Amniotic stem cell (primary cell): Measurements from ENCODE around the gene CNPPD1.

Source experiments
- DNase-seq: peaks from one replicate; lab custom pipeline; 2025; lab: John Stamatoyannopoulos, UW

Gene CNPPD1

DNA sequence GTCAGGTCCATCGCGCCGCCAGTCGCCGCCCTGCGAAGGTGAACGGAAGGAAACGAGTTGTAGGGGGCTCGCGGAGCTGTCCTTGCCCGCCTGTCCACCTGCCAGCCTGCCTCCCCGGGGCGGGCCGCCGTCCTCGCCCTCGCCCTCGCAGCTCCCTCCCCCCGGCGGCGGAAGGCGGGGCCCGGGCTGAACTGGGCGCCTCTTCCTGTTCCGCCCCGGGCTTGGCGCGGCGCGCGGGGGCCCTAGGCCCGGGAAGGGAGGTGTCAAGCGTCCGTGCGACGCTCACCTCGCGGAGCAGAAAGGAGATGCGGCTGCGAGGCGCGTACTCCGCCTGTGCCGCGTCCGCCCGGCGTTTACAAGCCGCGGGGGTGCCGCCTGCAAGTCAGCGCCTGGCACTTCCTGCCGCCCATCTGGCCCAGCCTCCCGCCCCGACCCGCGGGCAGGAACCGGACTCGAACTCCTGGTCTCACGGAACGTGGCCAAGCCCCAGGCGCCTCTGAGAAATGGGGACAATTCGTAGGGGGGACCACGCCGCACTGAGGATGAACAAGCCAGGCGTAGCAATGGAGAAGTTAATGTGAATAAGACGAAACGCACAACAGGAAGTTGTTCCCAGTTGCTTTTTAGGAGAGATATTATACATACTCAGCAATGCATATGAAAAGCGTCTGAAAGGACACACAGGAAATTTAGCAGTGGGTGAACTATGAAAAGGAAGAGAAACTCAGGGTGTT, at the start of gene CNPPD1:
TSS of gene CNPPD1 (minus strand) at position 108 of the 734 bp plus-strand sequence. CDS start at position 11, 97 bp downstream.
- DNase-seq, result peak; percentile 26

DNA sequence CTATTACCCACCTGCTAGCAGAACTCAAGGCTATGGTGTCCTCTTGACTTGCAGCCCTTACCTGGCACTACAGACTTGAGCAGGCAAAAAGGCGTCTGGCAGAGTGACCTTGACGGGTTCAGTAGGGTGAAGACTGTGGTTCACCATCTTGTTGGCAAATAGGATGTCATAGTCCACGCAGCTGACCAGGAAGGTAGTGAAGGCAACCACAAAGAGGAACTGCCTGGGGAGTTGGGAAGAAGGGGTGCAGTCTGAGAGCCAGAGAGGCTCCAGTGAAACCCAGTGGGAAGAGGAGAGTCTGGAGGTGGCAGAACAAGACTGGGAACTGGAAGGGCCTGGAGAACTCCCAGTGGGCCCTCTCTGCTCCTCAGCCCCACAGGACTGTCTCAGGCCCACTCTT, 48.6 kb upstream of the CNPPD1 start:
- DNase-seq, result no peak

DNA sequence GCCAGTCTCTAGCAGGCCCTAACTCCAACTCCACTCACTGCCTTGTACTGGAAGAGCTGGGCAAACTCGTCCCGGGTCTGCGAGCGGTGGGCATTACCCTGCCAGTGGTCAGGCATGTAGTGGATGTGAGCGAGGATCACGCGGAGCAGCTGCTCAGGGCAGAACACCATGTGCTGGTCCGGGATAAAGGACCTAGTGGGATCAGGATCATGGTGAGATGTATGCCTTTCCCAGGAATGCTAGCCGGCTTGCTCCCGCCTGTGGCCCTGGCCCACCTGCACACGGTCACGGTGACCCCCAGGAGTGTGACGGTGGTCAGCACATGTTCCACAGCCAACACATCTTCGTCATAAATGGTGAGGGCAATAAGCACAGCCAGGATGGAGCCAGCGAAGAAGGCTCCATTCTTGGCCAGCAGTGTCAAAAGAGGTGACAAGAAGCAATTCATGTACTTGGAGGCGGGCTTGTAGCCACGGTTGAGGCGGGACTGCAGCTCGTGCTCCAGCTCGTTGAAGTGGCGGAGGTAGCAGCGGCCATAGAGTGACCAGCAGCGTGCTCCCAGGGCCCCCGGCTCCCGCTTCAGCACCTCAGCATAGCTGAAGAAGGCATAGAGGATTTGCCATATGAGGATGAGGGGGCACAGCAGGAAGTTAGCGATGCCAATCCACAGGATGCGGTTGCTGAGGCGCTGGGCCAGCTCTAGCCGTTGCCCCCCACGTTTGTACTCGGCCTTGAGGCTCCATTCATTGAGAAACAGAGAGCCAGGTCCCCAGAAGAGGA, 47.3 kb upstream of the CNPPD1 start:
- DNase-seq, result no peak

DNA sequence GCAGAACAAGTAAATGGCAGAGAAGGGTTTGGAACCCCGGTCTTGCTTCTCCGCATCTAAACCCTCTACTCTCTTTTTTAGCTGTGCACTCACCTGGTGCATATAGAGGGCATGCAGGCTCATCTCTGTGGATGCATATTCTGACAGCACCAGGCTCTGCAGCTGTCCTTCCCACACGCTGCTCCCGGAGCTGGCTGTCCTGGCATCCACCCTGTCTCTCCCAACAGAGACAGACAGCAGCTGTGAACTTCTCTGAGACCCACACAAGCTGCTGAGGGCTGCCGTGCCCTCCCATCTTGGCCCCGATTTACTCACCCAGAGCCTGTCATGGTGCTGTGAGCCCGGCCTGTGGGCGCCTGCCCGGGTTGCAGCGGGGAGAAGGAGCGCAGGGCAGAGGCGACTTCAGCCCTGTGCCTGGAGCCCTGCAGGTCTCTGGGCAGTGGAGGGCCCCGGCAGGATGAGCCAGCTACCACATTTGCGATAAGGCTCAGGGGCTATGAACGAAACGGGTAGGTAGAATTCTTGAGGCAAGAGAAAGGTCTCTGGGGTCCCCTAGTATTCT, 45.3 kb upstream of the CNPPD1 start:
- DNase-seq, result no peak

DNA sequence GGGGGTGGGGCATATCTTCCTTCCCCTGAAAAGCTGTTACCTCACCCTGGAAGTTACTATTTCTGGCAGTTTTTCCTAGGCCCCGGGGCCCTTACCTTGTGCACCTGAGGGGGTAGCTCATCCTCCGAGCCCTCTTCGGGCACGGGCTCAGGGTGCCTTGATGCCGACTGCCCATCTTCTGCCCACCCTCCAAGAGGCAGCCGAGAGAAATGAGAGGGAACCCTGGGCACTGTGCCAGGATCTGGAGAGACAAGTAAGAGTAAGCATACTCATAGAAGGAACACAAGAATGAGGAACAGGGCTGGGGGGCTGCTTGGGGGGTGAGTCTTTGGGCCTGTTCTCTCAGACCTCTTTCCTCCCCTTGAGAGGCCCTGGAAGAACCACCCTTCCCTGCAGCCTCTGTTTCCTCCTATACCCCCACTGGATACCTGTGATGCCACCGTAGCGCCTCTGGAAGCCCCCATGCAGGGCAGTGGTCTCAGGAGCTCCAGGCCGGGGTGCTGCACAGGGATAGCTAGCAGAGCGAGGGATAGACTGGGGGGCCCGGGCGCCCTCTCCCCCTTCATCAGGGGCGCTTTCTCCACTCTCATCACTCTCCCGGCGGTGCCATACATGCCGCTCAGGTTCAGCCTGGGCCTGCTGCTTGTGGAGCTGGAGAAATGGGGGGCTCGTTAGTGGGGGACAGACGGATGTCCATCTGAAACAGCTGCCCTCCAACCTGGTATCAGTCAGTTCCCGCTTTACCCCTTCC, 44.1 kb upstream of the CNPPD1 start:
- no peak for DNase-seq

DNA sequence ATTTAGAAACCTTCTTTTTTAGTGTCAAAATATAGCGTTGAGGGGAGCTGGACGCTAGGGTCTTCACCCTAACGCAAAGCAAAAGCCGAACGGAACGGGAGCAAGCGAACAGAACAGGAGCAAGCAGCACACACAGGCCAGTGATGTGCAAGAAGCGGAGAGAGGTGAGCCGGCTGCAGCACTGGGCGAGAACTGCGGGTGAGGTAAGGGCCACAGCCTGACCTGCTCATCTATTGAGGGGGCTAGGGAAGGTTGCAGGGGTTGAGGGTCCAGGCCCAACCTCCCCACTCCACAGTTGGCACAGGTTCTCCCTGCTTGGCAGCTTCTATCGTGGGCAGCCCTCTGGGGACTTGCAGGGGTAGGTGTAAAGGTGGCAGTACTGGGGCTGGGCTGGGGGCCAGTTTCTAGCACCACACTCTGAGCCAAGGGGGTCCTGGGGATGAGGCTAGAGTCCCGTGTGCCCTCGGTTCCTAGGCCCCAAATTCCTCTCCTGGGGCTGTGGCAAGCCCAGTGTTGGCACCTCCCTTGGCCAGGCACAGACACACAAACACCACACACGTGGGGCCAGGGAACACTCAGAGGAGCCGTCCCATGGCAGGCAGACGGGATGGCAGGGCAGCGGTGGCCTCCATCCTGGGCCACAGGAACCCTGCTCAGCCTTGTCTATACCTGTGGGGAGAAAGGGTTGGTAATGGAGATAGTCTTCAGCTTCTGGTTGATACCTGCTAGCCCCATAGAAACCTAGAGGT, 43.2 kb upstream of the CNPPD1 start:
- DNase-seq, result no peak

DNA sequence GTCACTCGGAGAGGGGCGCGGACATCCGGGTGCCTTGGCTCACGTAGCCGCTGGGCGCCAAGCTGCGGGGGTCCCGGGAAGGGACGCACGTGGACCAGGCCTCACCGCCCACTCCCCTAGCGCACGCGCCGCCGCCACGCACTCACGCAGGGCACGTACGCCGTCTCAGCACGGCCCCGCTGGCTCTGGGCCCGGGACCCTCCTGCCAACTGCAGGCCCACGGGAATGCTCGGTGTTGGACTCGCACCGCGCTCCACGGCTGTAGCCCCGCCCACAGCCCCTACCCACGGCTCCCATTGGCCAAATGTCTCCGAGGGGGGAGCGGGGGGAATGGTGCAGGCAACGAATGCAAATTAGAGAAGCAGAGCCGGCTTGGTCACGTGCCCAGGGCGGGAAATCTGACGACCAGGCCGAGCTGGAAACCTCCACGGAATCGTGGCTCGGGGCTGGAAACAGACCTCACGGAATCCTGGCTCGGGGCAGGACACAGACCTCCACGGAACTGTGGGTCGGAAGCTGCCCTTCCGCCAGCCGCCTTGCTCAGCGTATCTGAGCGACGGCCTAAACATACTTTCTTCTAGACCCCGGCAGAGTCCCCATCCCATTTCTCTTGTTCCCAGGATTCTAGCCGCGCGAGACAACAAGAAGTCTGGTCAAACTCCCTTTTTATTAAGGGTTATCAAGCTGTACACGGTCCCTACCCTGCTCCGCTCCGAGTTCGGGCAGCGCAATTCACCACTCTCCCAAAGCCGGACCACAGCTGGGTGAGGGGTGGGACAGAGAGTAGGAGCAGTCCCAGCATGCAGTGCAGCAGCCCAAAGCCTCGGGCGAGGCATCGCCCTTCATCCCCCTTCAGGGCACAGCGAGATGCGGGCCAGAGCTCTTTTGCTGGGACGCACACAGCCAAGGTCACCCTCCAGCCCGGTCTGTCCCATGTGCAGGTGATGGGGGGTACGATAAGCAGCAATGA, 42.3 kb upstream of the CNPPD1 start, which contains the start of gene ABCB6:
TSS of gene ABCB6 (minus strand) at position 227 of the 970 bp plus-strand sequence. CDS start 285 bp downstream, outside the sequence.
- peak; percentile 90 for DNase-seq

DNA sequence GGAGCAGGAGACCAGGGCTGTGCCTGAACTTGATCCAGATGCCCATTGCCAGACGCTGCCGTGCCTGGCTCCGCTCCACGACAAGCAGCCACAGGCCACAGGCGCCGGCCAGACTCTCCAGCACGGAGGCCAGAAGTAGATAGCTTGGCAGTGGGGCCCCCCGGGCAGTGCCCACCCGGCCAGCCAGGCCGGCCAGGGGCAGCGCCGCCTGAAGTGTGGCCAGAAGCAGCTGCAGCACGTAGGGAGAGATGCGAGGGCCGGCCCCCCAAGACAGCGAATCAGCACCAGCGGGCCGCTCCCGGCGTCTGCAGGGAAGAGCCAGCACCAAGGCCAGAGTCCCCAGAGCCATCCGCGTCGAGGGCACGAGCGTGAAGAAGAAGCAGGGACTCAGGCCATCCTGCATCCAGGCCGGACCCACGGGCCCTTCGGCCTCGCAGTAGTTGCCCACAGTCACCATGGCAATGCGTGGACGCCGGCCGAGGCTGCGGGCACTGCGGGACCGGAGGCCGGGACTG, 41.5 kb upstream of the CNPPD1 start:
- DNase-seq, result peak; percentile 43

DNA sequence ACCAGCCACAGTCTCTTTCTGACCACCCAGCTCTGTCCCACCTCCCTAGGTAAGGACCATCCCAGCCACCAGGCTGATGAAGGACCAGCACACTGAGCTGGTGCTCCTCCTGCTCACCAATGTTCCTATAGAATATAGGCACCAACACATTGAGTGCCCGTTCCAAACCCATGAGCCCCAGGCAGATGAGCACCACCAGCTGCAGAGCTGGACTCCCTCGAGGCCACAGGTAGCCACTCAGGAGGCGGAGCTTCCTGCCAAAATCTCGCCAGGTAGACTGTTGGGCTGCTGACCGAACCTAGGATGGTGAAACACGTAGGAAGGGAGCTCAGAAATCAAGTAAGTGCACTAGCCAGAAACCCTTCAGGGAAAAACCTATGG, 39.8 kb upstream of the CNPPD1 start:
- no peak for DNase-seq

DNA sequence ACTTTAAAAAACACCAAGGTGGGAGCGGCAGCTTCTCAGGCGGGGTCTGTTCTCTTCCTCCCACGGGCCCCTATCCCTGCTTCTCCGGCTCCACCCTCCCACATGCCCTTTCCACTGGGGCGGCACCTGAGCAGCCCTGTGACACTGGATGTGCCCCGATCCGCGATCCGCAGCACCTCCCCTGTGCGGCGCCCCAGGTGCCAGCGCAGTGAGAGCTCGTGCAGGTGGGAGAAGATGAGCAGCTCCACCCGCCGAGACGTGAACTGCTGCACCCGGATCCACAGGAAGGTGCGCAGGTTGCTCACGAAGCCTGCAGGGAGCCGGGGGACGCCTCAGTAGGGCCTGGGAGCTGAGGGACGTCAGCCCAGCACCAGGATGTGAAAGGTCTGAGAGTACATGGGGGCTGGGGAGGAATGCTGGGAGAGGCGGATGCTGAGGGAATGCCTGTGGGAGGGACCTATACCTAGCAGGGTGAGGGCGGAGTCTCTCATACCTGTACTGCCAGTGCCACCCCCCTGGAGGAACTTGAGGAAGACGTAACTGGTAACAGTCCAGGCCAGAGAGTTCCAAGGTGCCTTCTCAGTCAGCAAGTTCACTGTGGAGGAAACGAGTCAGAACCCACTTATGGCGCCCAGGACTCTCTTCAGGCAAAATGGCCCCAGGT, 39.3 kb upstream of the CNPPD1 start:
- no peak for DNase-seq

DNA sequence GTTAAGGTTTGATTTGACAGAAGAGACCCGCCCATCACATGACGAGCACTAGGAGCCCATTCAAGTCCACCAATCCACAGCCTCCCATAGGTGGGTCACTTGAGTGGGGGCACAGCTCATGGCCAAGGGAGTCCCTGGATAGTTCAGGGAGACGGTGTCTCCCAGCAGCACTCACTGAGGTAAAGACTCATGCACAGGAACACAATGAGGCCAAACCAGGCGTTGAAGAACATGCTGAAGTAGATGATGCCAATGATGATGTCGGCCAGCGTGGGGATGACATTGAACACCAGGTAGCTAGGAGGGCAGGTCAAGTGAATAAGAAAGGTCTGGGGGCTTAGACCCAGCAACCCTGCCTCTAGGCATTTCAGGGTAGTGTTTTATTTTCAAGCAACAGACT, 38.1 kb upstream of the CNPPD1 start:
- DNase-seq, result no peak

DNA sequence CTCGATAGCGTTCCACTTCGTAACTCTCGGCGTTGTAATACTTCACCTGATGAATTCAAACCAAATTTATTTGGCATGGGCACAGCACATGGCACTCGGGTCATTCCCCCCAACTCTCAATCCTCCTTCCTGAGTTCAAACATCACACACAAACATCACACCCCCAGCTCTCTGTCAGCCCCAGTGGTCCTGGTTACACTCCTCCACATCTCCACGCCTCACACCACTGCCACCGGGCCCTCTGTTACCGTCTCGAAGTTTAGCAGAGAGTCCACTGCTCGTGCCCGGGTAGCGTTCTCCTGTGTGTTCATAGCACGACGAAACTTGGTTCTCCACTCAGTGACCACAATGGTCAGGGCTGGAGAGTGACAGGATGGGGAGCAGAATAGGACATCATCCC, 37.4 kb upstream of the CNPPD1 start:
- no peak for DNase-seq

DNA sequence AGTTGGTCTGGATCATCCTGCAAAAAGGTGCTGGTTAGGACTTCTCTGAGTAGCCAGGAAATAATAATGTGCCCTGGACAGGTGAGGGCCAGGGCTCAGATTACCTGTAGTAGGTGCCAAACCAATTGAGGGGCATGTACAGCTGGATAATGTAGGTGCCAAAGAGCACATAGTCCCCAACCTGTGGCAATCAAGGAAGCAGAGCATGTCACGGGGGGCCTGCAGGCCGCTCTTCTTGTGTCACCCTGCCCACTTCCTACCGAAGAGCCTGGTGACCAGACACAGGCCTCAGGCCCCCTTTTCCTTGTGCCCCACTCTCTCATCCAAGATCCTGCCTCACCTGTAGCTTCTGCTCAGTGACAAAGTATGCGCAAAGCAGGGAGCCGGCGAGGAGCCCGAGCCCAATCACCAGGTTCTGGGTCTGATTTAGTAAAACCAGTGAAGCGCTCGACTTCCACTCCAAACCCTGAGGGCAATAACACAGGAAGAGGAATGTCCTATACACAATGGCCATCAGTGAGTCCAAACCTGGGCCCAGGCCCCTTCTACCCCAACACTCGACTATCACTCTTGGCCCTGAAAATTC, 36.9 kb upstream of the CNPPD1 start:
- DNase-seq, result no peak

DNA sequence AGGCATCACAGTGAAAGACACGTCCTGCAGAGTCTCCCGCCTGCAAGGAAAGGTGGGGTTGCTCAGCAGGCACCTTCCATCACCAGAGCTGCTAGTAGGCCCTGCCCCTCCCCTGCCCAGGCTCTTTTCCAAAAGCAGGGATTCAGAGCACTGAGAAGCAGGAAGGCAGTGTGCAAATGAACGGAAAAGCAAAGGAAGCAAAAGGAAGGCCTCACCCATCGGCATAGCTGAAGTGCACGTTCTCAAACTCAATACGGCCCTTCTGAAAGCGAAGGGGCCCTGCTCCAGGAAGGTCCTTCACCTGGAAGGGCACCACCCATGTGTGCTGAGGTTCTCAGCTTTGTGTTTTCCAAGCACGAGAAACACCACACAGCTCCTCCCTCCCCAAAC, 36.3 kb upstream of the CNPPD1 start:
- DNase-seq, result no peak

DNA sequence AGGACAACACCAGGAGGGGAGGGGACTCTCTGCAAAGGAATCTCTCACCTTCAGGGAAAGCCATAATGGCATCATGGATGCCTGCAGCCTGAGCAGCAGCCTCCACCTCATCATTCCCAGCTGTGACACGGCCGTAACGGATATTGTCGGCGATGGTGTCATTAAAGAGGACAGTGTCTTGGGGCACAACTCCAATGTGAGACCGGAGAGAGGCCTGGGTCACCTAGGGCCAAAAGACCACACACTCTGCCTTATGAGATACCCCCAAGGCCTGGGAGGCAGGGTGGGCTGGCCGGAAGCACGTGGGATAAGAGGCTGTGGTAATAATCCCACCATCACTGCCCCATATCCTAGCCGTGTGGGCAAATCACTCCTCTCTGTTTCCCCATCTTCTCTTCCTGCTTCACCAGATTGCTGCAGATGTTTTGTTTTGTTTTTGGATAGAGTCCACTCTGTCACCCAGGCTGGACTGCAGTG, 34.2 kb upstream of the CNPPD1 start:
- no peak for DNase-seq

DNA sequence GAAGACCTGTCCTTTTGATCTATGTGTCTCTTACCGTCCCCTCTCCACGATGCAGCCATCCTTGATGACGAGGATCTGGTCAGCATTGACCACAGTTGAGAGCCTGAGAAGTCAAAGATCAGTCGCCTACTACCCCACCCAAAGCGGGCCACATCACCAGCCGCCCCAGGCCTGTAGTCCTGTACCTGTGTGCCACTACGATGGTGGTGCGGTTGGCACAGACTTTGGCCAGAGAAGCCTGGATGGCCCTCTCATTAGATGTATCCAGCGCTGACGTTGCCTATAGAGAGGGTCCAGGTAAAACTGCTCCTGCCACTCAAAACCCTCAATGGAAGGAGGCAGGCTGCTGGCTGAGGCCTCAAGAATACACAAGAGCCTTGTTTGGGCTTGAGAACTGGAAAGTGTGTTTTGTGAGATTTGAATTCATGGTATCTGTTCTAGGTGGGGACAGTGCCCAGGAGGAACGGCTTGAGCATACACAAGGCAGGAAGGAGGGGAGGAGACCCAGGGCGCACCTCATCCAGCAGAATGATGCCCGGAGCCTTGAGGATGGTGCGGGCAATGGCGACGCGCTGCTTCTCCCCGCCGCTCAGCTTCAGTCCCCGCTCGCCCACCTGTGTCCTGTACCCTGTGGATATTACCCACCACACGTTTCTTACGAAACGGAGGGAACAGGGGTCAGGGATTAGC, 33.6 kb upstream of the CNPPD1 start:
- DNase-seq, result no peak

DNA sequence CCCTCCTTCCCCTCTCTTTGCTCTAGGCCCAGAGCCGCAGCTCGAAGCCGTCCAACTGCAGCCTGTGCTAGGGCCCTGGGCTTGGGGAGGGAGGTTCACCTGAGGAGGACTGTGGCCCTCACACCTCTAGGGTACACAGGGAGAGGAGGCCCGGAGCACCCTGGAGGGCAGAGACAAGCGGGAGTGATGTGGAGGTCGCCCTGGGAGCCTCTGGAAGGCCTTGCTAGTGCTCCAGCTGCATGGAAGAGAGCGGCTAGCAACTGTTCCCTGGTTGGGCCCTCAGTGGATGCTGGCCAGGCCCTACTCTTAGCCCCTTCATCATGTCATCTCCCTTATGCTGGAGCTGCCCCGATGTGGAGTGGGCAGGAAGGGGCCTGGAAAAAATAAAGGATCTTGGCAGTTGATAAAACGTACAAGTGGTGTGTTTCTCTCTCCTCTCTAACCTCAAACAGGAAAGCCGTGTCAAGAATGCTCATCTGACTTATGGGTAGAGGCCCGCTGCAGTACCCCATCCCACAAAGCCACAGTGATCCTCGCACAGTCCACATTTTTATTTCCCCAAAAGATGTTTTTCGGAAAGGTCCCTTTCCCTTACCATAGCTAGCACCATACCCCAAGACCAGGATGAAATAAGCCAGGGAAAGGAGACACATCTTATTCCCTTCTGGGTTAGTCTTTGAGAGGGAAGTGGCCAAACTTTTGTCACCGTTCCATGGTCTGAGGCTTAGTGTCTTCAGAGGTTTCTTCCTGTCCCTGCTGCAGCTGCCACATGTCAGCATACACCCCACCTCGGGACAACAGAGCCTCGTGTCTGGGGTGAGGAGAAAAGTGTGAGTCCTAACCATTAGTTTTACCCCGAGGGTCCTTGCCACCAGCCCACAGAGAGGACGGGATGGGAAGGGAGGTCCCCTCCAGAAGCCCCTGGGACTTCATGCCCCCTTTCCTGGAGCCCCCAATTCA, 32.8 kb upstream of the CNPPD1 start:
- DNase-seq, result no peak
